NCI-H2196 treated with DMSO at 0.1 percent for 48 hours (cell line): ENCODE measurements around the gene C16orf86.

Experiments used
- DNase-seq: peaks from one replicate; lab custom pipeline; 2025; ENCODE audit not compliant: unreplicated experiment; lab: John Stamatoyannopoulos, UW

Gene C16orf86

GRCh38 chr16:67666032-67666551, 522 bp upstream of the C16orf86 start:
- no peak for DNase-seq

GRCh38 chr16:67667453-67667816, 821 bp downstream of the C16orf86 start:
- DNase-seq: no peak

DNA sequence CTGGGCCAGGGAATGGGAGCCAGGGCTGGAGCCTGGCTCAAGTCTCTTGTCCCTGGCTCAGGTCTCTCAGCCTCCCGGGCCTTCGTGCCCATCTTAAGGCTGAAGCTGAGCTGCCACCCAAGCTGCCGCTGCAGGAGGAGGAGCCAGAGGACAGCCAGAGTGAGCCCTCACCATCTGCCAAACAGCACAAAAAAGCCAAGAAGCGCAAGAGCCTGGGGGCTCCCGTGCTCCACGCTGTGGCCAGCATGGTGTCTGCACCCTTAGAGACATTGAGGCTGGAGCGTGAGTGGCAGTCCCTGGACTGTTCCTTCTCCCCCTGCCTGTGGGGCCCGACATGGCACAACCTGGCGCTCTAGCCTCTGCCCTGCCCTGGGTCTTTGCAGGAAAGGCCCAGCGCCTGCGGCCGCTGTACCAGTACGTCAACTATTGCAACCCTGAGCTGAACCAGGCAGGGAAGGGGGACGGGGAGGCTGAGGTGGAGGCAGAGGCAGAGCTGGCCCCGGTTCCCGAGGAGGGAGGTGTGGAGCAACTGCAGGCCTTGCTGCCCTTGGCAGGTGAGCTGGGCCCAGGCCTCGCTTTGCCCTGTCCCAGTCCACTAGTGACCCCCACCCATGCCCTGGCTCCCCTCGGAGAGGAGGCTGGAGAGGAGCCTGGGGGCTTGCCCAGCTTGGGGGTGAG, 1.3 kb downstream of the C16orf86 start:
- DNase-seq: no peak

- DNase-seq: no peak
Observed at GRCh38 chr16:67668495-67669157, 2.0 kb downstream of the C16orf86 start.

- no peak for DNase-seq
Observed at GRCh38 chr16:67669499-67670101, 3.0 kb downstream of the C16orf86 start.

DNA sequence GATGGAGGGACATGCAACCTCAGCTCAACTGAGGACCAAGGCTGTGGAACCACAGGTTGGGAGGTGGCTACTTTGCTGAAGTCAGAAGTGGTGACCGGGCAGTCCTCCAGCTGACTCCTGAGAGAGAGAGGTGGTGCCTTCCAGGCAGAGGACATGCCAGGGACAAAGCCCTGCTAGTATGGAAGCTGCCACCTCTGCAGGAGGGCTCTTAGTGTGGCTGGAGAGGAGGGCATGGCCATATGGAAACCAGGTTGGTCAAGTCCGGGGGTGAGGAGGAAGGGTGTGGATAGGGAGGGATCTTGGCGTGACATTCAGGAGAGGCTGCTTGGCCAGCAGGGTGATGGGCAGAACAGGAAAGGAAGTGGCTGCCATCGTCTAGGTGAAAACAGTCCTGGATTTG, 5.7 kb downstream of the C16orf86 start:
- peak; percentile 10 for DNase-seq

- DNase-seq: no peak
Observed at GRCh38 chr16:67672739-67673662, 6.4 kb downstream of the C16orf86 start.

DNA sequence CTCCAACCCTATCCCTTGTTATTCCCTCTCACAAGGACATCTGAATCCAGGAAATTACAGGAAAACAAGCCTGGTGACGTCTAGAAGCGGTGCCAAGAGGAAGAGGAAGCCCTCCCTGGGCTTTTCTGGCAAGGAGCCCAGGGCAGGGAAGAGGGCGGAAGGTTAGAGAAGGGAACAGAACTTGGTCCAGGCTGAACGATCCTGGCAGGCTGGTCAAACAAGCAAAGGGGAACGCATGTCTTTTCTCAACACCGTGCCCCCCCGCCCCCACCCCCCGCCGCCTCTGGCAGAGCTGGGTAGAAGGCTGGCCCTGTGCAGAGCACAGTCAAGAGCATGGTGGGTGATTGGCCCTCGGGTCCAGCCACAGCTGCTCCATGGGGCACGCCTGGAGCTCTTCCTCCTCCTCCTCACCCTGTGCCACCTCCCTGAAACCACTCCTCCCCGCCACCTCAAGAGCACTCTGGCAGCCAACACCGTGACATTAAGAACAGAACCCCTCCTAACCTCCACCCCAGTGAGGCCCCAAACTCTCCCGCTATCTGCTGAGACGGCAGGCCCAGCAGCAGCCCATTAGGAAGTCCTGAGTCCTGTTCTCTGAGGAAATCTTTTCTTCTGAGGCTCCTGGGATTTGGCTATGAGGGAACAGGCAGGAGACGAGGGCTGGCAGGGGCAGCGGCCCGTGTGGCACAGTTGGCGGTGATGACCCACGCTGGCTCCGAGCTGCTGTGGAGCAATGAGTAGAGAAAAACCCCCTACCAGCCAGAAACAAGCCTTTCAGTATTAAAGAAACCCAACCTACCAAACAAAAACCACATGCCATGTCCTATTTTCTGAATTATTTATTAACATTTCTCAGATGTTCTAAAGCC, 7.3 kb downstream of the C16orf86 start:
- peak; percentile 8 for DNase-seq

DNA sequence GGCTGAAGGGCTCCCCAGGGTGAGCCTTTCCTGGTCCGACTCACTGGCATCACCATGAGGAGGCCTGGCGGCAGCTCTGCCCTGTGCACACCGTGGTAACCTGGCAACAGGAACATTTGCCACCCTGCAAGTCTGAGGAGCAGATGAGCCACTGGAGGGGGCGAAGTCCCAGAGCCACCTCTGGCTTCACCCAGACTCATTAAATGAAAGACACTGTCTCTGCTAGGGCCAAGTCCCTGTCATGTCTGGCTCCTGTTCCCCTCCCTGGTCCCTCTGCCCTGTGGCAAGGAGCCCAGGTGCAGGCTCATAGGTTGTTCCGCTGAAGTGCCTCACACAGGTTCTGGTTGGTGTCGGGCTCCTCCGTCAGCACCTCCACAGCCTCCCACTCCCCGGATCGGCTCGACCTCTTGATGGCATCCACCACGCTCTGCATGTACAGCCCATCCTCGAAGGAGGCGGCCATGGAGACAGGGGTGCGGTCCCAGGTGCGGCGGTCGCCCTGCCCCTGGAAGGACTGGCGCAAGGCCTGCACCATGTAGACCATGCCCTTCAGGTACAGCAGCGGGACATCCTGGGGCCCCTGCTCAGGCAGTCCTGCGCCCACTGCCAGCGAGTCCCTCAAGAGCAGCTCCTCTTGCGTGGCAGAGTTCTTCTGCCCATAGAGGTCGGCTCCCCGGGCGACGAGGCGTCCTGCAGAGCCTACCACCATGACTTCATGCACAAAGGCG, 8.4 kb downstream of the C16orf86 start:
- no peak for DNase-seq

GRCh38 chr16:67675579-67675935, 8.9 kb downstream of the C16orf86 start:
- DNase-seq: no peak

GRCh38 chr16:67675999-67676398, 9.4 kb downstream of the C16orf86 start:
- DNase-seq: no peak

DNA sequence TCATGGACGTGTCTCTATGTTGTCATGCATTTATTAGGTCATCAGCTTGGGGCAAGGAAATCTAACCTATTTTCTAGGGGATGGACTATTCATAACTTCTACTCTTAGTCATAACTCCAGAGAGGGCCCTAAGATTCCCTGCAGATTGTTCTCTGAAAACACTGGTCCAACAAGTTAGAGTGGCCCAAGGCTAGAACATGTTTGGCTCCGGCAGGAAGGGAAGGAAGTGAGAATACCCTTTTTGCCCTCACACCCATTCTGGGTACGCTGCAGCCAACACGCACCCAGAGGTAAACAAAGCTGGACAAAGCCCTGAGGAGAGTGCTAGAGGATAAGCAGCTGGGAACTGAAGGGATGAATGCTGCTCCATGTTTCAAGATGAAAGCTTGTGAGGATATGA, 9.9 kb downstream of the C16orf86 start:
- no peak for DNase-seq

- no peak for DNase-seq
Observed at GRCh38 chr16:67676939-67677338, 10.3 kb downstream of the C16orf86 start.

DNA sequence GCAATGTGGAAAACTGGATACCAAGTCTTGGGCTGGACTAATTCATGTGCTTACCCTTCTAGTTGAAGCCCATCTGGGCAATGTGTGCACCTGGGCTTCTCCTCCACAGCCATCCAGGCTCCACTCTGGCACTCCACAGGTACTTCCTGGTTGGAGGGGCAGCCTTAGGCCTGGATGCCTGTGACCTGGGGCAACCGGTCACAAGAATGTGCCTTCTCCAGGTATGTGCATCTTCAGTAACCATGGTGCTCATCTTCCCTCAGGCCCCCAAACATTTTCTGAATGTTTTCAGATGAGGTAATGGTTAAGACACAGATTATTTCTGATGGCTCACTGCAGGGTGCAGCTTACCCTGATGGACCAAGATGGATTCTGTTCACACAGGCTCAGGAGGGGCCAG, 11.1 kb downstream of the C16orf86 start:
- no peak for DNase-seq

GRCh38 chr16:67678354-67679023, 11.9 kb downstream of the C16orf86 start:
- no peak for DNase-seq

GRCh38 chr16:67679935-67680897, 13.6 kb downstream of the C16orf86 start:
- no peak for DNase-seq

- DNase-seq: no peak
Observed at GRCh38 chr16:67683767-67684166, 17.2 kb downstream of the C16orf86 start.
